Measurements from ENCODE around the gene MVB12B. TPM values are rescaled to one million over a fixed set of nuclear protein-coding genes. Genes with fewer than 3 reads are reported as not detected.

Gene MVB12B
- total and polyA plus RNA-seq, 7 experiments from 2014 or later = 1.6 to 9.7 (median 3.8) TPM

DNA sequence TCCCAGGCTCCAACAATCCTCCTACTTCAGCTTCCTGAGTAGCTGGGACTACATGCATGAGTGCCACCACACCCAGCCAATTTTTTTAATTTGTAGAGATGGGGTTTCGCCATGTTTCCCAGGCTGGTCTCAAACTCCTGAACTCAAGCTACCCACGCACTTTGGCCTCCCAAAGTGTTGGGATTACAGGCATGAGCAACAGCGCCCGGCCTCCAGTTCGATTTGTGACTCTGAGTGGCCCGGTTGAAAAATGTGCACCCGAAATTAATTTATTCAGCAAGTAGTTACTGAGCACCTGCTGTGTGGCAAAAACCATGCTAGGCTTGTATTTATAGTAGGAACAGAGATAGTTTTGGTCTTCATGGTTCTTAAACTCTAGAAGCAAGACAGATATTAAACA, 58.3 kb downstream of the MVB12B start:
- CTCF ChIA-PET = no interaction called here
- intact Hi-C loops (cut with micrococcal nuclease) = no loop called here
- Histone ChIP-seq H3K36me3 (ENCODE audit: control insufficient read depth in 2 of 3, insufficient read depth in 3 of 3, low read length in 3 of 3) (peaks cover 0 to 9% (median 0%) of the 10 kb centered on the region in 3 experiments), H3K4me1 (ENCODE audit: control insufficient read depth in 2 of 2, insufficient read depth in 2 of 2, low read length in 2 of 2) (no peaks in the 10 kb centered on the region), H3K9me3 (ENCODE audit: control insufficient read depth in 2 of 3, low read length in 3 of 3) (no peaks in the 10 kb centered on the region), H3K27ac (ENCODE audit: low read depth, low read length) (no peak overlapping the region), H3K4me3 (ENCODE audit: low read length) (no peak overlapping the region), H3K27me3 (ENCODE audit: control insufficient read depth in 2 of 2, insufficient read depth in 2 of 2, low read length in 2 of 2) (no peaks in the 10 kb centered on the region)
- POLR2A ChIA-PET = no interaction called here
- H3K27me3 Mint-ChIP-seq = peaks cover 0 to 7% (median 0%) of the 10 kb centered on the region in 5 donors
- DNase-seq (no peak), ATAC-seq (no peak)
- peaks cover 0 to 15% (median 9%) of the 10 kb centered on the region in 5 donors for H3K36me3 Mint-ChIP-seq
- H3K4me1 Mint-ChIP-seq = peaks cover 0 to 7% (median 0%) of the 10 kb centered on the region in 7 donors
- H3K27ac Mint-ChIP-seq = no peak overlapping the region
- no peaks in the 10 kb centered on the region for H3K9me3 Mint-ChIP-seq
- H3K4me3 Mint-ChIP-seq = no peak overlapping the region

DNA sequence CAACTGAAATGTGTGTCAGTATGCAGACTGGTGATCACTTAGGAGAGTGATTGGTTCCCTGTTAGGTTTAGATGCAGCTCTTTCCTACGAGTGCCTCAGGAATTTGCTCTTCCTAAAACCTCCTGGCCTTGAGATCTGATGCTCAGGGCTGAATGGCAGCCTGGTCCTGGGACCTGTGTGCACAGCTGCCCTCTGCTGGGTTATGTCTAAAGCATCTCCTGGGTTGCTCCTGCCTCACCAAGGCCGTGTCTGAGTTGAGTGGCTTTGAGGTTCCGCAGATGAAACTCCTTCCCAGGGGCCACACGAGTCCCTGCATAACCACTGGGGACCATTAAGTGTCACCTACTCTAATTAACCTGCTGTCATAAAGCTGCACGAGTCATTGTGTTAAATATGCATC, 59.5 kb downstream of the MVB12B start:
- POLR2A ChIA-PET = interaction anchor here (0.6 kb wide), 2 partner anchors 133 to 563 kb away, joined by 3 read pairs; no protein-coding TSS in a partner anchor
- Mint-ChIP-seq H3K9me3 (no peaks in the 10 kb centered on the region), H3K27ac (no peak overlapping the region), H3K4me1 (peaks cover 0 to 11% (median 0%) of the 10 kb centered on the region in 7 donors), H3K36me3 (peaks cover 0 to 15% (median 9%) of the 10 kb centered on the region in 5 donors), H3K27me3 (peaks cover 0 to 5% (median 0%) of the 10 kb centered on the region in 5 donors), H3K4me3 (no peak overlapping the region)
- H3K9me3 ChIP-seq (ENCODE audit: control insufficient read depth in 2 of 3, low read length in 3 of 3) = no peaks in the 10 kb centered on the region
- H3K27ac ChIP-seq (ENCODE audit: low read depth, low read length) = no peak overlapping the region
- H3K4me3 ChIP-seq (ENCODE audit: low read length) = no peak overlapping the region
- intact Hi-C loops (cut with micrococcal nuclease) = no loop called here
- no peaks in the 10 kb centered on the region for H3K4me1 ChIP-seq (ENCODE audit: control insufficient read depth in 2 of 2, insufficient read depth in 2 of 2, low read length in 2 of 2)
- ATAC-seq (no peak), DNase-seq (no peak)
- H3K36me3 ChIP-seq (ENCODE audit: control insufficient read depth in 2 of 3, insufficient read depth in 3 of 3, low read length in 3 of 3) = peaks cover 0 to 9% (median 0%) of the 10 kb centered on the region in 3 experiments
- H3K27me3 ChIP-seq (ENCODE audit: control insufficient read depth in 2 of 2, insufficient read depth in 2 of 2, low read length in 2 of 2) = no peaks in the 10 kb centered on the region
- CTCF ChIA-PET = no interaction called here

DNA sequence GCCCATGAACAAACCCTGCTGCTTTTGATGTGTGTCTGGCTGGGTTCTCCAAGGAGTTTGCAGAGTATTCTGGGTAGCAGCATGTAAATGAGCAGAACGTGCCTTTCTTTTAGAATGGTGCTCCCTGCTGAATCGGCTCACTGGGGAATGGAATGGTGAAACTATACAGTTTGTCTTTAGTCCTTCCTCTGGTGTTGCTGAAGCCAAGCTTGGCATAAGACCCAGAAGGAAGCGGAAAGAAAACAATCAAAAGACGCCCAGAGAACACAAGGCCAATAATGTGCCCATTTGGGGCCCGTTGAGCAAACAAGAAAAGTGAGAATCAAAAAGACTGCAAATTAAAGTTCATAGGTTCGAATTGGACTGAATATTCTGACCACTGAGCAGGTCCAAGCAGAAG, 60.1 kb downstream of the MVB12B start:
- Mint-ChIP-seq H3K36me3 (peaks cover 0 to 20% (median 9%) of the 10 kb centered on the region in 5 donors), H3K4me1 (peaks cover 0 to 17% (median 0%) of the 10 kb centered on the region in 7 donors), H3K9me3 (no peaks in the 10 kb centered on the region), H3K4me3 (no peak overlapping the region), H3K27me3 (peaks cover 0 to 5% (median 0%) of the 10 kb centered on the region in 5 donors), H3K27ac (no peak overlapping the region)
- Histone ChIP-seq H3K4me1 (ENCODE audit: control insufficient read depth in 2 of 2, insufficient read depth in 2 of 2, low read length in 2 of 2) (no peaks in the 10 kb centered on the region), H3K27me3 (ENCODE audit: control insufficient read depth in 2 of 2, insufficient read depth in 2 of 2, low read length in 2 of 2) (no peaks in the 10 kb centered on the region), H3K36me3 (ENCODE audit: control insufficient read depth in 2 of 3, insufficient read depth in 3 of 3, low read length in 3 of 3) (peaks cover 0 to 9% (median 0%) of the 10 kb centered on the region in 3 experiments), H3K27ac (ENCODE audit: low read depth, low read length) (no peak overlapping the region), H3K9me3 (ENCODE audit: control insufficient read depth in 2 of 3, low read length in 3 of 3) (no peaks in the 10 kb centered on the region), H3K4me3 (ENCODE audit: low read length) (no peak overlapping the region)
- ChIA-PET POLR2A (interaction anchor here (0.6 kb wide), 2 partner anchors 21 to 133 kb away, joined by 3 to 4 read pairs; no protein-coding TSS in a partner anchor), CTCF (no interaction called here)
- DNase-seq (no peak), ATAC-seq (no peak)
- intact Hi-C loops (cut with micrococcal nuclease) = no loop called here

GRCh38 chr9:126388964-126389708, 62.5 kb downstream of the MVB12B start:
- no peak overlapping the region for H3K27ac ChIP-seq (ENCODE audit: low read depth, low read length)
- Mint-ChIP-seq H3K36me3 (peaks cover 0 to 20% (median 10%) of the 10 kb centered on the region in 5 donors), H3K27ac (no peak overlapping the region), H3K9me3 (no peaks in the 10 kb centered on the region), H3K27me3 (peaks cover 0 to 5% (median 0%) of the 10 kb centered on the region in 5 donors), H3K4me1 (peaks cover 0 to 25% (median 0%) of the 10 kb centered on the region in 7 donors), H3K4me3 (no peak overlapping the region)
- peaks cover 0 to 9% (median 0%) of the 10 kb centered on the region in 3 experiments for H3K36me3 ChIP-seq (ENCODE audit: control insufficient read depth in 2 of 3, insufficient read depth in 3 of 3, low read length in 3 of 3)
- no peaks in the 10 kb centered on the region for H3K4me1 ChIP-seq (ENCODE audit: control insufficient read depth in 2 of 2, insufficient read depth in 2 of 2, low read length in 2 of 2)
- H3K27me3 ChIP-seq (ENCODE audit: control insufficient read depth in 2 of 2, insufficient read depth in 2 of 2, low read length in 2 of 2) = no peaks in the 10 kb centered on the region
- no peak overlapping the region for H3K4me3 ChIP-seq (ENCODE audit: low read length)
- DNase-seq (no peak), ATAC-seq (no peak)
- intact Hi-C loops (cut with micrococcal nuclease) = no loop called here
- CTCF ChIA-PET = interaction anchor here (0.6 kb wide), 1 partner anchor 10 kb away, joined by 3 read pairs; no protein-coding TSS in a partner anchor
- H3K9me3 ChIP-seq (ENCODE audit: control insufficient read depth in 2 of 3, low read length in 3 of 3) = no peaks in the 10 kb centered on the region
- POLR2A ChIA-PET = no interaction called here

DNA sequence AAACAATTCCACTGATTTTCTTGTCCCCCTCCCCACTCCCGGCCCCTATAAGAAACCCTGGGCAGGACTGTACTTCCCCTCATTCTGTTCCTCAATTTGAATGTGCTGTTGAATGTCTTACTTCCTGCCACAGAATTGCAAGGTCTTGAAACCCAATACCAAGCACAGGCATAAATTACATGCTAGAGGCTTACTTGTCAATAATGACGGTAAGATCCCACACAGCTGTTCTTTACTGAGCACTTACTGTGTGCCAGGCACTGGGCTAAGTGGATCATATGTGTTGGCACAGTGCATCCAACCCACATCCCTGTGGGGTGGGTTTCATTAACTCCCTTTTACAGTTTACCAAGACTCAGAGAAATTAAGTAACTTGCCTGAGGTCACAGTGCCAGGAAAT, 63.4 kb downstream of the MVB12B start:
- H3K36me3 Mint-ChIP-seq = peaks cover 0 to 19% (median 8%) of the 10 kb centered on the region in 5 donors
- no peak overlapping the region for H3K4me3 Mint-ChIP-seq
- Histone ChIP-seq H3K27ac (ENCODE audit: low read depth, low read length) (no peak overlapping the region), H3K36me3 (ENCODE audit: control insufficient read depth in 2 of 3, insufficient read depth in 3 of 3, low read length in 3 of 3) (peaks cover 0 to 9% (median 0%) of the 10 kb centered on the region in 3 experiments), H3K9me3 (ENCODE audit: control insufficient read depth in 2 of 3, low read length in 3 of 3) (no peaks in the 10 kb centered on the region), H3K4me3 (ENCODE audit: low read length) (no peak overlapping the region), H3K4me1 (ENCODE audit: control insufficient read depth in 2 of 2, insufficient read depth in 2 of 2, low read length in 2 of 2) (no peaks in the 10 kb centered on the region), H3K27me3 (ENCODE audit: control insufficient read depth in 2 of 2, insufficient read depth in 2 of 2, low read length in 2 of 2) (no peaks in the 10 kb centered on the region)
- no peaks in the 10 kb centered on the region for H3K9me3 Mint-ChIP-seq
- peaks cover 0 to 33% (median 0%) of the 10 kb centered on the region in 7 donors for H3K4me1 Mint-ChIP-seq
- H3K27me3 Mint-ChIP-seq = peaks cover 0 to 5% (median 0%) of the 10 kb centered on the region in 5 donors
- H3K27ac Mint-ChIP-seq = peak overlapping the region in 1 of 9 donors; percentile 27
- CTCF ChIA-PET = no interaction called here
- intact Hi-C loops (cut with micrococcal nuclease) = no loop called here
- ATAC-seq (peak; percentile 74), DNase-seq (no peak)
- POLR2A ChIA-PET = no interaction called here

- no peak overlapping the region for H3K27ac ChIP-seq (ENCODE audit: low read depth, low read length)
- no peak for DNase-seq
- H3K9me3 Mint-ChIP-seq = no peaks in the 10 kb centered on the region
- no peaks in the 10 kb centered on the region for H3K27me3 ChIP-seq (ENCODE audit: control insufficient read depth in 2 of 2, insufficient read depth in 2 of 2, low read length in 2 of 2)
- no peaks in the 10 kb centered on the region for H3K4me1 ChIP-seq (ENCODE audit: control insufficient read depth in 2 of 2, insufficient read depth in 2 of 2, low read length in 2 of 2)
- H3K27me3 Mint-ChIP-seq = peaks cover 0 to 5% (median 0%) of the 10 kb centered on the region in 5 donors
- H3K4me3 ChIP-seq (ENCODE audit: low read length) = no peak overlapping the region
- peaks cover 0 to 41% (median 4%) of the 10 kb centered on the region in 7 donors for H3K4me1 Mint-ChIP-seq
- ChIA-PET CTCF (interaction anchor here (0.9 kb wide), 1 partner anchor 101 kb away, joined by 4 read pairs; no protein-coding TSS in a partner anchor), POLR2A (no interaction called here)
- intact Hi-C loops (cut with micrococcal nuclease) = no loop called here
- peaks cover 0 to 9% (median 0%) of the 10 kb centered on the region in 3 experiments for H3K36me3 ChIP-seq (ENCODE audit: control insufficient read depth in 2 of 3, insufficient read depth in 3 of 3, low read length in 3 of 3)
- H3K4me3 Mint-ChIP-seq = no peak overlapping the region
- H3K9me3 ChIP-seq (ENCODE audit: control insufficient read depth in 2 of 3, low read length in 3 of 3) = no peaks in the 10 kb centered on the region
- peaks cover 0 to 19% (median 8%) of the 10 kb centered on the region in 5 donors for H3K36me3 Mint-ChIP-seq
- no peak overlapping the region for H3K27ac Mint-ChIP-seq
- no peak for ATAC-seq
These were observed 64.3 kb downstream of the MVB12B start for GRCh38 chr9:126390923-126391322.

Measured in naive thymus-derived CD4-positive, alpha-beta T cell (primary cell).